SK-N-MC (cell line): ENCODE measurements around the gene ATP6V0E1.

Source experiments
- EZH2 ChIP-seq: fragments of 200-600 bp; sonication (generic); IDR thresholded peaks from one replicate; pipeline ENCODE4 v1.6.1; 2017; ENCODE audit warnings: antibody characterized with exemption
- POLR2AphosphoS5 ChIP-seq: IDR thresholded peaks from 2 replicates; pipeline ENCODE4 v1.6.1; 2012; ENCODE audit warnings: mild to moderate bottlenecking, low read depth, low read length, borderline replicate concordance

DNA sequence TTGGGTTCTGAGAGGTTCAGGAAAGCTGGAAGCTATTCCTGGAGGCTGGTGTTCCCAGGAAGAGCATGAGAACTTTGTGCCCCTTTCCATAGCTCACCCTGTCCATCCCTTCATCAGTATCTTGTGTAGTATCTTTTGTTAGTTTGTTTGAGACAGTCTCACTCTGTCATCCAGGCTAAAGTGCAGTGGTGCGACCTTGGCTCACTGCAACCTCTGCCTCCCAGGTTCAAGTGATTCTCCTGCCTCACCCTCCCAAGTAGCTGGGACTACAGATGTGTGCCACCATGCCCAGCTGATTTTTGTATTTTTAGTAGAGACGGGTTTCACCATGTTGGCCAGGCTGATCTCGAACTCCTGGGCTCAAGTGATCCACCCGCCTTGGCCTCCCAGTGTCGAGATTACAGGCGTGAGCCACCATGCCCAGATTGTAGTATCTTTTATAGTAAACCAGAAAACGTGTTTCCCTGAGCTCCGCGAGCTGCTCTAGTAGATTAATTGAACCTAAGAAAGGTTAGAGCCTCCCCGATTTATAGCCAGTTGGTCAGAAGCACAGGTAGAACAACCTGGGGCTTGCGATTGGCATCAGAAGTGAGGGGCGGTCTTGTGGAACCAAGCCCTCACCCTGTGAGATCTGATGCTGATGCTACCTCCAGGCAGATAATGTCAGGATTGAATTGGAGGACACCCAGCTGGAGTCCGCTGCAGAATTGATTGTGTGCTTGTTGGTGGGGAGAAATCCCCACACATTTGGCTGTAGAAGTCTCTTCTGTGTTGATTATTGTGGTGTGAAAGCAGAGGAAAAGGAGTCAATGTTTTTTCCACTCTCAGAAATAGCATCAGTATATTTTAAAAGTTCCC, 32.3 kb downstream of the ATP6V0E1 start:
- no peak for TF ChIP-seq POLR2AphosphoS5
- no peak for TF ChIP-seq EZH2
